Pancreas (tissue), 10 donors: ENCODE data around the gene YRDC. TPM values are rescaled to one million over a fixed set of nuclear protein-coding genes. Genes with fewer than 3 reads are reported as not detected.

ENCODE experiments used
- ATAC-seq, 4 donors: fragments of 200-7000 bp; cut with Tn5 transposase; one replicate each; pipeline versions ENCODE4 v1.8.0 to v1.9.1; 2020; ENCODE audit warnings: mild to moderate bottlenecking in 4 of 4, moderate library complexity in 4 of 4
- DNase-seq, 6 donors: peaks; one replicate each; pipeline ENCODE4 v3.0.0-alpha.2; 2020
- FAIRE-seq: peaks from 2 replicates; lab custom pipeline; 2012; peaks lifted over from hg19 to GRCh38; lab: Jason Lieb, UNC
- H3K27ac ChIP-seq, 4 donors: fragments of 200-600 bp; sonication (generic); 1 replicate in 3 of 4; 2 replicates in 1 of 4; pipeline versions ENCODE4 v1.5.0 to v1.8.0; 2020
- H3K27me3 ChIP-seq, 4 donors: fragments of 200-600 bp; one replicate each; pipeline ENCODE4 v1.8.0; 2021
- H3K36me3 ChIP-seq, 3 donors: fragments of 200-600 bp; sonication (generic) in 1 of 3; one replicate each; pipeline versions ENCODE4 v1.5.0 to v1.8.0; 2020 to 2021
- H3K4me1 ChIP-seq, 3 donors: fragments of 200-600 bp; one replicate each; pipeline ENCODE4 v1.8.0; 2021
- H3K4me3 ChIP-seq, 4 donors: fragments of 200-600 bp; sonication (generic) in 2 of 4; one replicate each; pipeline versions ENCODE4 v1.5.0 to v1.8.0; 2020 to 2021
- H3K9me3 ChIP-seq, 4 donors: fragments of 200-600 bp; one replicate each; pipeline ENCODE4 v1.8.0; 2021
- CTCF ChIP-seq, 4 donors: fragments of 200-600 bp; sonication (generic) in 3 of 4; IDR thresholded peaks; one replicate each; pipeline versions ENCODE4 v1.5.0 to v1.8.0; 2021; ENCODE audit warnings: antibody characterized with exemption in 4 of 4
- WGBS, 2 donors: extraction: QIAGEN DNeasy Blood & Tissue Kit; methylation state at CpG; one replicate each; pipeline ENCODE4 v1.1.7; 2013; 5-methylcytosine and 5-hydroxymethylcytosine counted together
- intact Hi-C, 3 donors: fragments of 100-400 bp; cut with DNase I; formaldehyde crosslinking; loops; one replicate each; pipeline versions ENCODE4 v1.11.1 to v1.14.2; 2022
- polyA plus RNA-seq, 2 donors: library from polyadenylated mRNA; stranded (reverse); fragments of 200-250 nt; gene quantifications; one replicate each; pipeline ENCODE4 v1.2.3, GENCODE V29; 2013
- total RNA-seq, 6 donors: library from RNA; stranded (reverse); fragmentation: NEBNext Ultra II Directional in 4 of 6; extraction: Animal tissue kit (Norgen Biotek cat#: 25700) in 4 of 6; gene quantifications; one replicate each; pipeline versions ENCODE4 v1.2.1 to v1.2.4, GENCODE V29; 2021 to 2023
- donor health status: healthy with polysubstance abuse.
- donor health status: DM: no; HTN: no; CAD: no; lungs with moderate emphysema.
- donor health status: DM: no; HTN: no; CAD: no.
- donor health status: control.
- donor health status: control.
- donor health status: Bipolar disorder and iron deficiency.
- donor health status: DM: yes; HTN: yes; CAD: no.
- donor health status: DM: no; HTN: no; CAD: no.
- donor health status: DM: no; HTN: no; CAD: no.
- donor health status: DM: yes; HTN: yes; CAD: no.

The YRDC gene
- total and polyA plus RNA-seq, 8 donors = 4.8 to 11.9 (median 6.2) TPM

GRCh38 chr1:37824001-37824400 is 16.0 kb upstream of the YRDC start:
- TF ChIP-seq CTCF (IDR thresholded peaks at IDR 0.05) = no peak
- peaks cover 0 to 29% (median 0%) of the 10 kb centered on the region in 3 donors for H3K36me3 ChIP-seq
- WGBS, 2 donors = 91 to 98% methylated on average over 2 of the region's 2 CpGs
- H3K27ac ChIP-seq = no peak overlapping the region
- H3K4me1 ChIP-seq = no peaks in the 10 kb centered on the region
- ATAC-seq = no peak
- no peak overlapping the region for H3K4me3 ChIP-seq
- no peaks in the 10 kb centered on the region for H3K9me3 ChIP-seq
- FAIRE-seq = no peak
- DNase-seq = no peak
- intact Hi-C loops = no loop called here
- H3K27me3 ChIP-seq = no peaks in the 10 kb centered on the region

- no peak overlapping the region for H3K27ac ChIP-seq
- H3K4me3 ChIP-seq = no peak overlapping the region
- H3K9me3 ChIP-seq = no peaks in the 10 kb centered on the region
- no peak for DNase-seq
- no peak for ATAC-seq
- 91 to 93% methylated on average over 9 of the region's 9 CpGs for WGBS, 2 donors
- no peak for FAIRE-seq
- H3K36me3 ChIP-seq = peaks cover 0 to 29% (median 0%) of the 10 kb centered on the region in 3 donors
- H3K4me1 ChIP-seq = no peaks in the 10 kb centered on the region
- no peak for TF ChIP-seq CTCF (IDR thresholded peaks at IDR 0.05)
- intact Hi-C loops = no loop called here
- no peaks in the 10 kb centered on the region for H3K27me3 ChIP-seq
Observed at GRCh38 chr1:37822906-37823815, 15.2 kb upstream of the YRDC start.

- intact Hi-C loops = no loop called here
- DNase-seq = no peak
- TF ChIP-seq CTCF (IDR thresholded peaks at IDR 0.05) = no peak
- Histone ChIP-seq H3K36me3 (peaks cover 0 to 29% (median 0%) of the 10 kb centered on the region in 3 donors), H3K9me3 (no peaks in the 10 kb centered on the region), H3K4me1 (no peaks in the 10 kb centered on the region), H3K27ac (no peak overlapping the region), H3K27me3 (no peaks in the 10 kb centered on the region), H3K4me3 (no peak overlapping the region)
- FAIRE-seq = no peak
- ATAC-seq = no peak
- WGBS, 2 donors = 85 to 93% methylated on average over 2 of the region's 2 CpGs
Observed at GRCh38 chr1:37821481-37821880, 13.5 kb upstream of the YRDC start.

GRCh38 chr1:37817481-37817880 is 9.5 kb upstream of the YRDC start:
- H3K27ac ChIP-seq = peak overlapping the region in 1 of 4 donors; percentile 47
- no peaks in the 10 kb centered on the region for H3K9me3 ChIP-seq
- DNase-seq = peak in 4 of 6 donors; percentile 41 to 79 (median 65)
- TF ChIP-seq CTCF (IDR thresholded peaks at IDR 0.05) = no peak
- peaks cover 0 to 18% (median 0%) of the 10 kb centered on the region in 3 donors for H3K36me3 ChIP-seq
- intact Hi-C loops = no loop called here
- no peak overlapping the region for H3K4me3 ChIP-seq
- 11 to 12% methylated on average over 2 of the region's 2 CpGs for WGBS, 2 donors
- peak; percentile 75 to 92 (median 82) for ATAC-seq
- no peak for FAIRE-seq
- H3K27me3 ChIP-seq = no peaks in the 10 kb centered on the region
- H3K4me1 ChIP-seq = no peaks in the 10 kb centered on the region

- intact Hi-C loops = no loop called here
- 87 to 92% methylated on average over 7 of the region's 7 CpGs for WGBS, 2 donors
- Histone ChIP-seq H3K27me3 (no peaks in the 10 kb centered on the region), H3K4me3 (no peak overlapping the region), H3K27ac (no peak overlapping the region), H3K36me3 (no peaks in the 10 kb centered on the region), H3K4me1 (peaks cover 3 to 5% (median 4%) of the 10 kb centered on the region in 3 donors), H3K9me3 (no peaks in the 10 kb centered on the region)
- FAIRE-seq (no peak), ATAC-seq (peak in 1 of 4 donors; percentile 49), DNase-seq (no peak)
- TF ChIP-seq CTCF (IDR thresholded peaks at IDR 0.05) = no peak
Observed at GRCh38 chr1:37814252-37814651, 6.2 kb upstream of the YRDC start.
